Glomerular visceral epithelial cell (primary cell): Measurements from ENCODE around the gene HNRNPA2B1.

ENCODE experiments used
- DNase-seq: peaks from one replicate; pipeline ENCODE4 v3.0.0-alpha.2; 2016; ENCODE audit errors: extremely low spot score

HNRNPA2B1 gene

DNA sequence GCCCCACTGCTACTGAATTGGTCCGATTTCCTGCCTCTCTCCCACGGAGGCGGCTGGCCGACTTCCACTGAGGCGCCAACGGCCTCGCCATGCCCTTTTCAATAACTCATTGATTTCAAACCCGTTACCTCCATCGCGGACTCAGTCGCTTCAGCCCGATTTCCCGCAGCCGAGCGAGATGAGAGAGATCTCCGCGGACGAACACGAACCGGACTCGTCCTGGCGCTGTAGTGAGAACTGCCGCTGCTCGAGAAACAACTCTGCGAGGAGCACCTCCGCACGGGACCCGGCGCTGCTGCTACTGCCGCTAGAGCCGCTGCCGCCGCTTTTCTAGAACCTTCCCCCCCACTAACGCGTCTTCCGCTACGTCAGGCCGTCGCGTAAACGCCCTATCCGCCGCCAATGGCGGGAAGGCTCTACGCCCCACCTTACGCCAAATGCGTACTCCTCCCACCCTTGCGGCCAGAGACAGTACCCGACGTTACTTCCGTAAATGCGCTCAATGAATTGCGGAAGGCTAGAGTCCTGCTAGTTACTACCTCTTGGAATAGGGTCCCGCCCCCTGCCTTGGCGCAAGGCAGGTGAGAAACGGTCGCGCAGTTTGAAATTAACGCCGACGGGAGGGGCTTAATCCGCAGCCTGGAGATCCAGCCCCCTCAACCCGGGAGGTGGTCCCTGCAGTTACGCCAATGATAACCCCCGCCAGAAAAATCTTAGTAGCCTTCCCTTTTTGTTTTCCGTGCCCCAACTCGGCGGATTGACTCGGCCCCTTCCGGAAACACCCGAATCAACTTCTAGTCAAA, at the start of gene HNRNPA2B1:
HNRNPA2B1 (minus strand) TSS at position 303 of the 803 bp plus-strand sequence; CDS start at position 134, 169 bp downstream.
- peak; percentile 98 for DNase-seq

DNA sequence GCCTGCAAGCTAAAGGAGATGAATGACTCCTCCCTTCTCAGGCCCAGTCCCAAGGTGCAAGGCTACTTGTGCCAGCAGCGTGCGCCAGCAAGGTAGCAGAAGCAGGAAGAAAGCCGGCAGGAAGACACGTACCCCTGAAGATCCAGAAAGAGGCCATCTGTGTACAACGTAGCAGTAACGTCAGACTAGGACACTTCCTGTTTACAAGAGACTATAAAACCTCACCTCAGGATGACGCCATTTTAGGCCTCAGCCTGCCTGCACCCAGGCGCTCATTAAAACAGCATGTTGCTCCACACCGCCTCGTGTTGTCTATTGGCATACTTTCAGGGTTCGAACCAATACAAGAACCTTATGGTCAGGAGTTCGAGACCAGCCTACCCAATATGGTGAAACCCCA, 49.7 kb upstream of the HNRNPA2B1 start:
- no peak for DNase-seq

DNA sequence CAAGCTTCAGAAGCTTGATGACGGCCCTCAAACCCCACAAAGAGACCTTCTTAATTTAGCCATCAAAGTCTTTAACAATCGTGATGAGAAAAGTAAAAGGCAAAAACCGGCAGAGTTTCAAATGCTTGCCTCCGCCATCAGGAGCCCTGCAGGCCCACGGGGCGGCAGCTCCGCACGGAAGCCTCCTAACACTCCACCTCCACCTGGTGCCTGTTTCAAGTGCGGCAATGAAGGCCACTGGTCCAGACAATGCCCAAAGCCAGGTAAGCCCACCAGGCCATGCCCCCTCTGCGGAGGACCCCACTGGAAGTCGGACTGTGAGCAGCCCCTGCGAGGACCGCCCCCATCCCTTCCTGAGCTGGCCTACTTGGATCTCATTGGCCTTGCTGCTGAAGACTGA, 44.6 kb upstream of the HNRNPA2B1 start:
- DNase-seq: no peak

DNA sequence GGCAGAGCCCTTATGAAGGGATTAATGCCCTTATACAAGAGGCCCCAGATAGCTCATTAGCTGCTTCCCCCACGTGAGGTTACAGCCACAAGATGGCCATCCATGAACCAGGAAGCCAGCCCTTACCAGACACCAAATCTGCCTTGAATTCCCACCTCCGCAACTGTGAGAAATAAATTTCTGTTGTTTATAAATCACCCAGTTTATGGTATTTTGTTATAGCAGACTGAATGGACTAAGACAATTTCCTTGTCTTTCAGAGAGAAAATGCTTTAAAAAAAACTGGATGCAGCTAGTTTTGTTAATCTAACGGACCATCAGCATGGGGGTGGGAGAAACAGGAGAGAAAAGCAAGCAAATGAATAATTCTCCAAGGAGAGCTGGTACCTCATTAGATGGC, 37.5 kb upstream of the HNRNPA2B1 start:
- no peak for DNase-seq

DNA sequence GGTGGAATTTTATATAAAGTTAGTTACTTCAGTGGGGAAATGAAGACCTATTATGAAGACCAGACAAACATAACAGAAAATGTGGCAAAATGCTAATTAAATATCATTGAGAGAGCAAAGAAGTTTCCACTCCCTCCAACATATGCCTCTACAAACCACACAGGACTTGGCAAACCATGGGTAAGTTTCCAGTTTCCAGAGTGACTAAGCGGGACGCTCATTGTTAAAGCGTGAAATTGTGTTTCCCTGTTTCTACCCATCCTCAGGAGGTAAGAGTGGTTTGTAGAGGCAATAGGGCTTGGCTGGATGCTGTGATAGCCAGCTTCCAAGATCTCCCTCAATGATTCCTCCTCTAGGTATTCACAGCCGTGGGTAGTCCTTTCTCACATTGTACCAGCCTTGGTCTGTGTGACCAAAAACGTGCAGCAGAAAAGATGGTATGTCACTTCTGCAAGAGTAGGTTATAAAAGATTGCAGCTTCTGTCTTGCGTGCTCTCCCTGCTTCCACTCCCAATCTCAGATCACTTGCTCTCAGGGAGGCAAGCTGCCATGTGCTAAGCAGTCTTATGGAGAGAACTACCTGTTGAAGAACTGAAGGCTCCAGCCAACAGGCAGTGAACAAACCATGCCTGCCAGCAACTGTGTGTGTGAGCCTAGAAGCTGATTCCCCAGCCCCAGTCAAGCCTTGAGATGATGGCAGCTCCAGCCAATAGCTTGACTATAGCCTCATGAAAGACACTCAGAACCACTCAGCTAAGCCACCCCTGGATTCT, 36.7 kb upstream of the HNRNPA2B1 start:
- DNase-seq: no peak

DNA sequence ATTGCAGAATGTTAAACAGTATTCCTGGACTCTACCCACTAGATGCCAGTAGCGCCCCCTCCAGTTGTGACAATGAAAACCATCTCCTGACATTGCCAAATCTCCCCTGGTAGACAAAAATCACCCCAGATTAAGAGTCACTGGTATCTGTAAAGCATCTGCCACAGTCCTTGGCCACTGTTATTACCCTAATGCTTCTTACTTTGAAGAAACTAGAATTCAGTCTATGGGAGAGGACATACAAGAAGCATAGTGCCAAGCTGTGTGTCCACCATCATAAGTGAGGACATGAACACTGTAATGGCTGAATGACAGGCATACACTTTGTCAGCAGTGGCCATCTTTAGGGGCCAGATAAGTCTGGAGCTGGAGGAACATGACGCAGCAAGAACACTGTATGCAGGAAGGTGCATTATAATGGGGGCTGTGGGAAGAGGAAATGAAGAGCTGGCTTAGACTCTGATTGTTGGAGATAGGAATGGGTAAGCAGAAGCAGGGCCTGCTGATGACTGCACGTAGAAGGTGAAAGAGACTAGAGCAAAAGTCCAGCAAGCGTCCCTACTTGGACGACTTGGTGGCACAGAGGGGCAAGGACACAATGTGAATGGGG, 33.5 kb upstream of the HNRNPA2B1 start:
- no peak for DNase-seq

DNA sequence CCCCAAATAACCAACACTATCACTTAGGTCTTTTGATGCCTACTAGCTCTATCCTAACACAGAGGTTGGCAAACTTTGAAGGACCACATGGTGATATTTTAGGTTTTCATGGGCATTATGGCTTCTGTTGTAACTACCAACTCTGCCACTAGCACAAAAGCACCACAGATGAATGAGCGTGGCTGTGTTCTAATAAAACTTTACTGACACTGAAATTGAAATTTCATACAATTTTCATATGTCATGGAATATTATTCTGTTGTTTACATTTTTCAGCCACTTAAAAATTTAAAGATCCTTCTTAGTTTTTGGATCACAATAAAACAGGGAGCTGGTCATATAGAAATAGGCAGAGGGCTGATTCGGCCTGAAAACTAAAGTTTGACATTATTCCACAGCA, 27.4 kb upstream of the HNRNPA2B1 start:
- no peak for DNase-seq

DNA sequence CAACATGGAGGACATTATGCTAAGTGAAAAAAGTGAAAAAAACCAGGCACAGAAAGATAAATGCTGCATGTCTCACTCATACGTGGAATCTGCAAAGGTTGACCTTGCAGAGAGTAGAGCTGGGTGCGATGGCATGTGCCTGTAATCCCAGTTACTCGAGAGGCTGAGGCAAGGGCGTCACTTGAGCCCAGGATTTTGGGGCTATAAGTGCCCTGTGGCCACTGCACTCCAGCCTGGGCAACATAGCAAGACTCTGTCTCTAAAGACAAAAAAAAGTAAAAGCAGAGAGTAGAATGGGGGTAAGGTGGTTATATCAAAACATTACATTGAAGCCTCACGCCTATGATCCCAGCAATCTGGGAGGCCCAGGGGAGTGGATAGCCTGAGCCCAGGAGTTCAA, 23.8 kb upstream of the HNRNPA2B1 start:
- no peak for DNase-seq

DNA sequence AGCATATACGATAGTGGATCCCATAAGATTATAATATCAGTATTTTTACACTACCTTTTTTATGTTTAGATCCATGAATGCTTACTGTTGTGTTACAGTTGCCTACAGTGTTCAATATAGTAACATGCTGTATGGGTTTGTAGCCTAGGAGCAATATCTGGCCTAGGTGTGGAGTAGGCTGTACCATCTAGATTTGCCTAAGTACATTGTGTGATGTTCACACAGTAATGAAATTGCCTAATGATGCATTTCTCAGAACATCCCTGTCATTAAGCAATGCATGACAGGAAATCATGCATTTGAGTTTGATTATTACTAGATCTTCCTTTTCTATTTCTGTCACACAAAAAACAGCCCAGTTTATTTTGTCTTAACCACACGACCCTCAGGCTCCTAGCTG, 15.5 kb upstream of the HNRNPA2B1 start:
- no peak for DNase-seq

DNA sequence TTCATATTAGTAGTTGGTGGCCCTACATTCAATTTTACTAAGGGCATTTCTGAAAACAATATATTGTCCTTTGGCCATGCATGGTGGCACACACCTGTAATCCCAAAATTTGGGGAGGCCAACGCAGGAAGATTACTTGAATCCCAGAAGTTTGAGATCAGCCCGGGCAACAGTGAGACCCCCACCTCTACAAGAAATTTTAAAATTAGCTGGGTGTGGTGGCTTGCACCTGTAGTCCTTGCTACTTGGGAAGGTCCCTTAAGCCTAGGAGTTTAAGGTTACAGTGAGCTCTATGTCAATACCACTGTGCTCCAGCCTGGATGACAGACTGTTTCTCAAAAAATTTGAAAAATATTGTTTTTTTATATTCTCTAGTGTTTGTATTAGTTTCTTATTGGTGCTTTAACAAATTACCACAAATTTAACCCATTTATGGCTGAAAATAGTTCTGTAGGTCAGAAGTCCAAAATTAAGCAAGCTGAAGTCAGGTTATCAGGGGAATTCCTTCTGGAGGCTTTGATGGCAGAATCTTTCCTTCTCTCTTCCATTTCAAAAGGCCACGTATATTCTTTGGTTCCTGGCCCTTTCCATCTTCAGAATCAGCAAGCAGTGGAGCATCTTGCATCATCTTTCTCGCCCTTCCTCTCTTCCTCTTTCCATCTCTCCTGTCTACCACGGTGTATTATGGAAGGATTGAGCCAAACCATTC, 13.4 kb upstream of the HNRNPA2B1 start:
- DNase-seq: no peak

DNA sequence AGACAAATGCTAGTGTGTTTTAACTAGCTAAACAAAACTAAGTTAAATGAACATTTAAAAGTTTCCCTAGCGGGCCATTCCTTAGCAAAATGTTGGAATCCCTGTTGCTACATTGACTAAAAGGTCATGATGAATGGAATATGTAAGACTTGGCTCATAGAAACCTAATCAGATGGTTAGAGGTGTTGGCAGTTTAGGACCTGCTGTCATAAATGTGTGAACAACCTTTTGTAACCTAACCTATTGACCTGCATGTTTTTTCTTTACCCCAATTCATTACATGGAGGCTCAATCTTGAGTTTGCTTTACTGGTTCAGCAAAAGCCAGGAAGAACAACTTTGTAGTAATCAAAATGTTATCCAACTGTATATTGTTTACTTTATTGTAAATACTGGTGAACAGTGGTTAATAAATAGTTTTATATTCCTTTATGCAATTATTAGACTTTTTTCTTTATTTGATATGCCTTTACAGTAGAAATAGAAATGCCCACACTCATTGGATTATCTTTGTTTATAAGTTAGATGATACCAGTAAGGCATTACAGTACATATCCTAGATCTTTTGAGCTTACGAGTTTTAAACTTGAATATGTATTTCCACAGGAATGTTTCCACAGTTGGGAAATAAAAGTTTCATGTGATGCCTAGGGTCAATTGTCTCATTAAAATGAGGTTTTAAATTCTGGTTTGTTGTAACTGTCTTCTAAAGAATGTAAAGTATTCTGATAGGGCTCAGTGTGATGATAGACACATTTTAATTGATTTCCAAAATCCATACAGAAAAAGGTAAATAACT, 12.6 kb upstream of the HNRNPA2B1 start:
- DNase-seq: no peak

DNA sequence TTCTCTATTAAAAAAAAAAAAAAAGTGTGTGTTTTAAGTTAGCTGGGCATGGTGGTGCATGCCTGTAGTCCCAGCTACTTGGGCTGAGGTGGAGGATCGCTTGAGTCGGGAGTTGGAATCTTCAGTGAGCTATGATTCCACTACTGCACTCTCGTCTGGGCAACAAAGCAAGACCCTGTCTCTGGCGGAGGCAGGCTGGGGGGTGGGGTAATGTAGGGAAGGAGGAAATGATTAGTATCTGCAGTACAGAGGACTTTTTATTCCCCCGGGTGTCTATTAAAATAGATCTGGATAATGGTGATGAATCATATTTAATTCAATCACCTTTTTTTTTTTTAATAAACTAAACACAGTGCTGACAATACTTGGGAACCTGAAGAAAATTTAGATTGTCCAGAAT, 7.5 kb upstream of the HNRNPA2B1 start:
- no peak for DNase-seq

DNA sequence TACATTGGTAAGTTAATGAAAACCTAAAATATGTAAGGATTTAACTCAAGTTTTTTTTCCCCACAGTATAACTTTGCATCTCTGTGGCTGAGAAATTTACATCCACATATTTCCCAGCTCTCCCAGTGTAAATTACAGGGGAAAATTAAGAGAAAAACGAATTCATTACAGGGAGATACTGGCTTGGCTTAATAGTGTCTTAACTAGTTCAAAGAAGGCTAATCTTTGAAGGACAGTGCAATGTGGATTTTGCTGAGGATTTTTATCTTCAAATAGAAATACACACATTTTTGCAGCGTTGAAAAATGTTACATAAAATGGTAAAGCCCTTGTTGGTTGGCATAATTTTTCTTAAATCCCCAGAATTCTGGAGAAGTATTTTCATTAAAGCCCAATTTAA, 2.5 kb upstream of the HNRNPA2B1 start:
- DNase-seq: no peak

DNA sequence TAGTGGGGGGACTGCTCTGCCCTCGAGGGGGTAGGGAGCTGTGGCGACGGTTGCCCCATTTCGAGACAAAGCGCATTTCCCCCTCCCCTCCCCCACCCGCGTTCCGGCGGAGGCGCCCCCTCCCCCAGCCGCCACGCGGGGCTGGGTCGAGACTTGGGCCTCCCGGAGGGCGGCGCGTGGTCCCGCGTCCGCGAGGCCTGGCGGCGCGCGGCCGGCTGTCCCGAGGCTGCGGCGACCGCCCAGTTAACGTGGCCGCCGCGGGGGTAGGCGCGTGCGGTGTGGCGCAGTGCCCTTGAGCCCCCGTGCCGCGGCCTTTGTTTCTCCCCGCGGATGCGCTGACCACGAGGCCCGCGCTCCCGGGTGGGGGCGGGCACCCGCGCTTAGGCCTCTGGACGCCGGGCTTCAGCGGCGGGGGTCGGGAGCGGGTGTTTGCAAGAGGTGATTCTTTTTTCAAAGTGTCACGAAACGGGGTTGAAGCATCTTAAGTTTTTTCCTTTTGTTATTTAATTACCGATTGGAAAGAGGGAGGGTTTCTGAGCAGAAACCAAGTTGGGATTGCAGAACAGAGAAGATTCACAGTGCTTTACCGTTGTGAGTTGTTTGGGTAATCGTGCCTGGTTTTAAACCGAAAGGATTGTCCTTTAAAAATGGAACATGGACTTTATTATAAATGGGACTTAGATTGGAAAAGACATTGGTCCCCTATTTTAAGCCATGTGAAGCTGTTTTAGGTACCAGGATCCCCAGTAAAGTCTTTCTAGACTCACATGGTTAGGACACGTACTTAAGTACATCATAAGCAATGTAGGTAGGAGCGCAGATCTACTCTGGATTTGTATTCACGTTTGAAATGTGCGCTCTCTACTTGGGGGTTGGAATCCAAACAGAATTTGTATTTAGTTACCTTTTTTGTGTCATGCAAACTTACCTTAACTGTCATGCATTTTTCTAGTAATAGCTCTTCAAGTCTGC, 1.8 kb upstream of the HNRNPA2B1 start:
- DNase-seq: peak; percentile 51

DNA sequence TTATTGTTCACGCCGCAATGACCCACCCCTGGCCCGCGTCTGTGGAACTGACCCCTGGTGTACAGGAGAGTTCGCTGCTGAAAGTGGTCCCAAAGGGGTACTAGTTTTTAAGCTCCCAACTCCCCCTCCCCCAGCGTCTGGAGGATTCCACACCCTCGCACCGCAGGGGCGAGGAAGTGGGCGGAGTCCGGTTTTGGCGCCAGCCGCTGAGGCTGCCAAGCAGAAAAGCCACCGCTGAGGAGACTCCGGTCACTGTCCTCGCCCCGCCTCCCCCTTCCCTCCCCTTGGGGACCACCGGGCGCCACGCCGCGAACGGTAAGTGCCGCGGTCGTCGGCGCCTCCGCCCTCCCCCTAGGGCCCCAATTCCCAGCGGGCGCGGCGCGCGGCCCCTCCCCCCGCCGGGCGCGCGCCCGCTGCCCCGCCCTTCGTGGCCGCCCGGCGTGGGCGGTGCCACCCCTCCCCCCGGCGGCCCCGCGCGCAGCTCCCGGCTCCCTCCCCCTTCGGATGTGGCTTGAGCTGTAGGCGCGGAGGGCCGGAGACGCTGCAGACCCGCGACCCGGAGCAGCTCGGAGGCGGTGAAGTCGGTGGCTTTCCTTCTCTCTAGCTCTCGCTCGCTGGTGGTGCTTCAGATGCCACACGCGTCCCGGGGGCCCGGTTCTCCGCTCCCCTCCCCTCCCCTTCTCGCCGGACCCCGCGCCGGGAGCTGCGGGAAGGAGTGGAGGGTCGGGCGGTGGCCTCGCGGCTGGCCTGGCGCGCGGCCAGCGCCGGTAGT, 887 bp upstream of the HNRNPA2B1 start, which contains the start of gene CBX3:
CBX3 (plus strand) TSS at position 499 of the 772 bp plus-strand sequence. CDS start 1,254 bp downstream, outside the sequence.
- DNase-seq: peak; percentile 94

DNA sequence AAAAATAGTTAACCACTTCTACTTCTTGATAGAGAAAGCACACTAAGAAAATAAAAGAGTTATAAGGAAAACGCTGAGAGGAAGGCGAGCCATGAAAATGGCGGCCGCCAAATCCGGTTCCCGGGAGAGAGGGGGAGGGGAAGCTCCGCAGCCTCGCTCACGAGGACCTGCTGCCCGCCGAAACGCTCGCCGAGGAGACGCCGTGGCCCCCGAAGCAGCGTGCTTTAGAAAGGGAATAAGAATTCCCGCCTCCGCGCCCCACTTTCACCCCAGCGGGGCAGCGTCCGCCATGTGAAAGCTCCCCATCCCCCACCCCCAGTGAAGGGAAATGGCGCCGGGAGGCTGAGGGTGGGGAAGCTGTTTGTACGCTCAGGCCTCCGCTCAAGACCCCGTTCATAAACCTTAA, 505 bp downstream of the HNRNPA2B1 start:
- peak; percentile 56 for DNase-seq

DNA sequence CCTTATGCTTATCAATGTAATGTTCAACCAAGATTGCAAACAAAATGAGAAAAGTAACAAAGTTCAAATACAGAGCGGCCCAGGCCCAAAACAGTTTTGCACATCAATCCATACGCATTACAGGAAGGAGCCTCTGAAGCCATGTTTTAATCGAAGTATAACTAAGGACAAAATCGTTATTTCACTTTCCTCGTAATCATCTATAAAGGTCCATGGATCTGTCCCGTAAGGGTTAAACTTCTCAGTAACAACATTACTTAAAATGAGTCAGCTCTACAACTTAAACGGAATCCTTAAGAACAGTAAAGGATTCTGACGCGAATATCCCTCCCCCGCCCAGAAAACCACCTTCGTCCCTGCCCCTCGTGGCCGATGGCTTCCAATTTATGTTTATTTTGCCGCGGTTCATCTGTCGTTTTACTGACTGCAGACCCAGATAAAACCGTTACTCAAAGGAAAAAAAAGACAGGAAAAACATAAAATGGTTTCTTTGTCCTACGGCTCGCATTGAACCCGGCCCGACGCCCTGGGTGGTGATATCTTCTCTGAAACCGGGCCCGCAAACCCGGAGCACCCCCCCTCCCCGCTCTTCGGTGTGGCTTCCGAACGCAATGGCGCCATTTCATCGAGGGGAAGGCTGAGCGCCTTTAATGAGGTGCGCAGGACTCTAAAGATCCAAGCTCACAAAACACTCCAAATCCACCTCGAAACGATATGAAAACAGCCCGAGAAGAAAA, 1.1 kb downstream of the HNRNPA2B1 start:
- DNase-seq: peak; percentile 55

DNA sequence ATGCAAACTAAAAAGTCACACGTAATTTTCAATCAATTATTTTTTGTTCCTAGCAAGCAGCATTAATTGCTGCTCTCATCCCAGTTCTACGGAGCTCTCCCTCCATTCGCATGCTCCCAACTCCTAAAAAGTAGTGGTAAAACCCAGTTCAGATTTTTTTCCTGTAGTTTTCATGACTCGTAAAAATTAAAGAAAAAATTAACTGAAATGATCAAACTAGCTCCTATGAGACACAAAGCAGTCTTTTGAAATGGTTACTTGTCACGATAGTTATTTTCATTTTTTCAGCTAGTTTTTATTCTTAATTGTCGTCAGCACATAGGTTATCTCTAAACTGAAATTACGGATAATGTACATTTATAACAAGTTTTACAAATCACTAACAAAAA, 1.8 kb downstream of the HNRNPA2B1 start:
- DNase-seq: no peak
